Measurements from ENCODE around the gene SCGB2B2. TPM values are rescaled to one million over a fixed set of nuclear protein-coding genes. Genes with fewer than 3 reads are reported as not detected.
"Not testable (repeated sequence)": the region's sequence is repeated elsewhere in the genome, so short reads cannot be mapped to it uniquely, and the experiment has no call there.

SCGB2B2 gene
- total RNA-seq, 2 experiments from 2014 or later: 0.30 to 0.42 TPM

DNA sequence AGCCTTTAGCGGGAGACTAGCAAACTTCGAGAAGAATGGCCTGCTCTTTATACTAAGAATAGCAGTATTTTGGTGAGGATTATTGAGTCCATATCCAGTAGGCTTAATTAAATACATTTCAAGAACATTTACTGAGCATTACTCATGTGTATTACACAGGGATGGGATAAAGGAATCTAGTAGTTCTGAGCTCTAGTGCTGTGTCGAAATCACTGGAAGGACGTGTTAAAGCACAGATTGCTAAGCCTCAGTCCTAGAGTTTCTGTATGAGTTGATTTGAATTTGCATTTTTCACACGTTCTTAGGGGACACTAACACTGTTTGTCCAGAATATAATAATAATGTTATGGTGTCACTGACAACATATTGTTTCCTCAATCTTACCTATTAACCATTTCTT is 9.5 kb upstream of the SCGB2B2 start:
- CTCF ChIA-PET: no interaction called here
- H3K36me3 Mint-ChIP-seq (ENCODE audit: low read depth): peaks cover 77% of the 10 kb centered on the region
- H3K9me3 ChIP-seq (ENCODE audit: control insufficient read depth in 1 of 2, insufficient read depth in 1 of 2, low read length in 2 of 2): peaks cover 7 to 75% of the 10 kb centered on the region in 2 experiments

GRCh38 chr19:34685266-34685665 is 8.3 kb upstream of the SCGB2B2 start:
- H3K4me3 ChIP-seq (ENCODE audit: low read length); CTCF ChIA-PET; DNase-seq; H3K4me1 ChIP-seq (ENCODE audit: insufficient read depth, low read length); H3K4me3 Mint-ChIP-seq; POLR2A ChIA-PET; H3K4me1 Mint-ChIP-seq (ENCODE audit: low read depth); H3K27ac Mint-ChIP-seq; H3K27me3 ChIP-seq (ENCODE audit: control insufficient read depth in 1 of 2, insufficient read depth in 2 of 2, low read length in 2 of 2); ATAC-seq (ENCODE audit: poor library complexity); intact Hi-C loops (cut with DNase I, micrococcal nuclease); H3K27ac ChIP-seq (ENCODE audit: low read depth in 1 of 2, low read length in 2 of 2); H3K27me3 Mint-ChIP-seq: not testable (repeated sequence)
- peaks cover 7 to 79% of the 10 kb centered on the region in 2 experiments for H3K9me3 ChIP-seq (ENCODE audit: control insufficient read depth in 1 of 2, insufficient read depth in 1 of 2, low read length in 2 of 2)
- peaks cover 88% of the 10 kb centered on the region for H3K36me3 Mint-ChIP-seq (ENCODE audit: low read depth)
- peaks cover 37% of the 10 kb centered on the region for H3K36me3 ChIP-seq (ENCODE audit: insufficient read depth, low read length)
- H3K9me3 Mint-ChIP-seq: peaks cover 26% of the 10 kb centered on the region

More for the DNA sequence above, 9.5 kb upstream of the SCGB2B2 start:
- TF ChIP-seq, protein P1, sequence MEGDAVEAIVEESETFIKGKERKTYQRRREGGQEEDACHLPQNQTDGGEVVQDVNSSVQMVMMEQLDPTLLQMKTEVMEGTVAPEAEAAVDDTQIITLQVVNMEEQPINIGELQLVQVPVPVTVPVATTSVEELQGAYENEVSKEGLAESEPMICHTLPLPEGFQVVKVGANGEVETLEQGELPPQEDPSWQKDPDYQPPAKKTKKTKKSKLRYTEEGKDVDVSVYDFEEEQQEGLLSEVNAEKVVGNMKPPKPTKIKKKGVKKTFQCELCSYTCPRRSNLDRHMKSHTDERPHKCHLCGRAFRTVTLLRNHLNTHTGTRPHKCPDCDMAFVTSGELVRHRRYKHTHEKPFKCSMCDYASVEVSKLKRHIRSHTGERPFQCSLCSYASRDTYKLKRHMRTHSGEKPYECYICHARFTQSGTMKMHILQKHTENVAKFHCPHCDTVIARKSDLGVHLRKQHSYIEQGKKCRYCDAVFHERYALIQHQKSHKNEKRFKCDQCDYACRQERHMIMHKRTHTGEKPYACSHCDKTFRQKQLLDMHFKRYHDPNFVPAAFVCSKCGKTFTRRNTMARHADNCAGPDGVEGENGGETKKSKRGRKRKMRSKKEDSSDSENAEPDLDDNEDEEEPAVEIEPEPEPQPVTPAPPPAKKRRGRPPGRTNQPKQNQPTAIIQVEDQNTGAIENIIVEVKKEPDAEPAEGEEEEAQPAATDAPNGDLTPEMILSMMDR (IDR thresholded peaks at IDR 0.05): no peak
- H3K27ac Mint-ChIP-seq: no peak overlapping the region
- no peak for ATAC-seq (ENCODE audit: poor library complexity)
- Histone ChIP-seq H3K4me1 (ENCODE audit: insufficient read depth, low read length) (no peaks in the 10 kb centered on the region), H3K4me3 (ENCODE audit: low read length) (no peak overlapping the region), H3K27me3 (ENCODE audit: control insufficient read depth in 1 of 2, insufficient read depth in 2 of 2, low read length in 2 of 2) (no peaks in the 10 kb centered on the region), H3K36me3 (ENCODE audit: insufficient read depth, low read length) (peaks cover 30% of the 10 kb centered on the region), H3K27ac (ENCODE audit: low read depth in 1 of 2, low read length in 2 of 2) (no peak overlapping the region)
- POLR2A ChIA-PET: no interaction called here
- peaks cover 8% of the 10 kb centered on the region for H3K27me3 Mint-ChIP-seq
- intact Hi-C loops (cut with DNase I, micrococcal nuclease): no loop called here
- DNase-seq: no peak
- no peak overlapping the region for H3K4me3 Mint-ChIP-seq
- H3K9me3 Mint-ChIP-seq: peaks cover 28% of the 10 kb centered on the region
- H3K4me1 Mint-ChIP-seq (ENCODE audit: low read depth): no peaks in the 10 kb centered on the region

DNA sequence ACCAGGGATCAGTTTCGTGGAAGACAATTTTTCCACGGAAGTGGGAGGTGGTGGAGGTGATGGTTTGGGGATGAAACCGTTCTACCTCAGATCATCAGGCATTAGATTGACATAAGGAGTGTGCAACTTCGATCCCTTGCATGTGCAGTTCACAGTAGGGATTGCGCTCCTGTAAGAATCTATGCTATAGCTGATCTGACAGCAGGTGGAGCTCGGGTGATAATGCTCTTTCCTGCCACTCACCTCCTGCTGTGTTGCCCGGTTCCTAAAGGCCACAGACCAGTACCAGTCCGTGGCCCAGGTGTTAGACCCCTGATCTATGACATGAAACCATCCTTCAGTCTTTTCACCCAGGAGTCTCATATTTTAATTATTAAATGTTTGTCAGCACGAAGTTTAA is 4.5 kb upstream of the SCGB2B2 start:
- Histone ChIP-seq H3K36me3 (ENCODE audit: insufficient read depth, low read length) (peaks cover 53% of the 10 kb centered on the region), H3K27me3 (ENCODE audit: control insufficient read depth in 1 of 2, insufficient read depth in 2 of 2, low read length in 2 of 2) (no peaks in the 10 kb centered on the region), H3K4me1 (ENCODE audit: insufficient read depth, low read length) (peaks cover 21% of the 10 kb centered on the region), H3K4me3 (ENCODE audit: low read length) (no peak overlapping the region), H3K9me3 (ENCODE audit: control insufficient read depth in 1 of 2, insufficient read depth in 1 of 2, low read length in 2 of 2) (peaks cover 0 to 51% of the 10 kb centered on the region in 2 experiments), H3K27ac (ENCODE audit: low read depth in 1 of 2, low read length in 2 of 2) (no peak overlapping the region)
- intact Hi-C loops (cut with DNase I, micrococcal nuclease): no loop called here
- DNase-seq: no peak
- Mint-ChIP-seq H3K4me3 (no peak overlapping the region), H3K27me3 (peaks cover 9% of the 10 kb centered on the region), H3K4me1 (ENCODE audit: low read depth) (peaks cover 32% of the 10 kb centered on the region), H3K27ac (no peak overlapping the region), H3K36me3 (ENCODE audit: low read depth) (peaks cover 100% of the 10 kb centered on the region), H3K9me3 (peaks cover 20% of the 10 kb centered on the region)
- ChIA-PET POLR2A (no interaction called here), CTCF (no interaction called here)
- ATAC-seq (ENCODE audit: poor library complexity): no peak
- TF ChIP-seq, protein P1 (IDR thresholded peaks at IDR 0.05): no peak

DNA sequence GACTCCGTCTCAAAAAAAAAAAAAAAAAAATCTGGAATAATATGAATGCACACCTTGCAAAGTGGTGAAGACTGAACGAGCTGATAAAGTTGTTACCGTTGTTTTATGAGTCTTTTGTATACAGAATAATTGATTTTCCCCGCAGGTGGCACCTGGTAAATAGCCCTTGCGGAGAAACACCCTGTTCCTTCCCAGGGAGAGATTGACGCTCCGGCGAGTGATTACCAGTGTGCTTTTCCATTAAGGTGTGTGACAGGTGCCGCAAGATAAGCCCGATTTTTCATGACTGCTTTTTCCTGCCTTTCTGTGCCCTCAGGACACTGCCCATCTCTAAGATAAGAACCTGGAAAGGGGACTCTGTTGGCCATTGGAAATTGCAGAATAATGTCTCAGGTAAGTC is 1.5 kb upstream of the SCGB2B2 start:
- TF ChIP-seq, protein P1 (IDR thresholded peaks at IDR 0.05): no peak
- peaks cover 11% of the 10 kb centered on the region for H3K9me3 Mint-ChIP-seq
- H3K4me1 ChIP-seq (ENCODE audit: insufficient read depth, low read length): peaks cover 23% of the 10 kb centered on the region
- intact Hi-C loops (cut with DNase I, micrococcal nuclease): loop anchor here (5.0 to 10.0 kb wide), 5 partner anchors 36 to 506 kb away; partner anchors contain the start of genes GPI (in 1 of the 2), GRAMD1A (in 1 of the 2), LSM14A (in 1 of the 2) and PDCD2L (in 1 of the 2)
- H3K4me1 Mint-ChIP-seq (ENCODE audit: low read depth): peaks cover 35% of the 10 kb centered on the region
- ChIA-PET POLR2A (interaction anchor here (0.7 to 1.8 kb wide), 10 partner anchors 10 to 507 kb away, joined by 3 to 18 read pairs (median 5); partner anchors contain the start of genes LSM14A, ZNF181 and ZNF599), CTCF (no interaction called here)
- no peaks in the 10 kb centered on the region for H3K27me3 ChIP-seq (ENCODE audit: control insufficient read depth in 1 of 2, insufficient read depth in 2 of 2, low read length in 2 of 2)
- DNase-seq: no peak
- H3K27ac ChIP-seq (ENCODE audit: low read depth in 1 of 2, low read length in 2 of 2): no peak overlapping the region
- H3K27me3 Mint-ChIP-seq: peaks cover 22% of the 10 kb centered on the region
- peak overlapping the region; percentile 99 for H3K27ac Mint-ChIP-seq
- no peak for ATAC-seq (ENCODE audit: poor library complexity)
- peaks cover 78% of the 10 kb centered on the region for H3K36me3 Mint-ChIP-seq (ENCODE audit: low read depth)
- peak overlapping the region; percentile 60 for H3K4me3 ChIP-seq (ENCODE audit: low read length)
- H3K9me3 ChIP-seq (ENCODE audit: control insufficient read depth in 1 of 2, insufficient read depth in 1 of 2, low read length in 2 of 2): peaks cover 0 to 28% of the 10 kb centered on the region in 2 experiments
- peaks cover 42% of the 10 kb centered on the region for H3K36me3 ChIP-seq (ENCODE audit: insufficient read depth, low read length)
- peak overlapping the region; percentile 99 for H3K4me3 Mint-ChIP-seq
